Kidney glomerular epithelial cell (primary cell): ENCODE measurements around the gene SDC4.

Source experiments
- DNase-seq: peaks from one replicate; lab custom pipeline; 2025; lab: John Stamatoyannopoulos, UW

SDC4 gene

GRCh38 chr20:45347936-45348778, at the start of gene SDC4:
TSS of gene SDC4 (minus strand) at chr20:45348424. CDS start at chr20:45348384, 40 bp downstream.
- DNase-seq, result no peak

- no peak for DNase-seq
These were observed 46.8 kb upstream of the SDC4 start for GRCh38 chr20:45395114-45395415.

DNA sequence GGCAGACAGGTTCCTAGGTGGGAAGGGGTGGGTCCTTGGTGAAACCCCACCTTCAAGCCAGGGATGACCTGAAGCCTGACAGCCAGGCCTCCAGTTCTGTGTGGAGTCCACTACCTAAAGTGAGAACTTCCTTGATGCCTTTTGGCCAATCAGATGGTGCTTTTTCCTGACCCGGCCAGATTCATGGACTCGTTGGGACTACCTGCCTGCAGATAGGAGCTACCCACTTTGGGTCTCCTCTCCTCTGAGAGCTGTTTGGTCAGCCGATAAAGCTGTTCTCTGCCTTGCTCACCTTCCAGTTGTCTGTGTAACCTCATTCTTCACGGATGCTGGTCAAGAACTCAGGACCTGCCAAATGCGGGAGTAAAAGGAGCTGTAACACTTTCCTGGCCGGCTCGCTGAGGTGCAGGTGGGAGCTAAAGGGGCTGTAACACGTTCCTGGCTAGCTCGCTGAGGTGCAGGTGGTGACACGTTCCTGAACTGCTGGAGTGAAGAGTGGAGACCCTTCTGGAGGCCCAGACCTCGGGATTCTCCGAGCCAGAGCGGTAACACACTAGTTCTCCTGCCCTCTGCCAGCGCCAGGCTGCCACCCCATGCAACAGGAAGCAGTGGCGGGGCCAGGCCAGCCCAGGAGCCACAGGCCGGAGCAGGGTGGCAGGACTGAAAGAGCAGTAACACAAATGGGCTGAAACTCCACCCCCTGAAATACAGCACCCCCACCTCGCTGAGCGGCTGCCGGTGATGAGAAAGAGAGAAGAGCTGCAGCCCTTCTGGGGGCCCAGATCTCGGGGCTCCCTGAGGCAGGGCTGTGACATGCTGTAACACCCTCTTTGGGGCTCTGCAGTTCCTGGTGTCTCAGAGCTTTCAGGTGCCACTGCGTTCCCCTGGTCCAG, 46.2 kb upstream of the SDC4 start:
- DNase-seq, result no peak

- DNase-seq, result no peak
These were observed 44.5 kb upstream of the SDC4 start for GRCh38 chr20:45392733-45393132.

DNA sequence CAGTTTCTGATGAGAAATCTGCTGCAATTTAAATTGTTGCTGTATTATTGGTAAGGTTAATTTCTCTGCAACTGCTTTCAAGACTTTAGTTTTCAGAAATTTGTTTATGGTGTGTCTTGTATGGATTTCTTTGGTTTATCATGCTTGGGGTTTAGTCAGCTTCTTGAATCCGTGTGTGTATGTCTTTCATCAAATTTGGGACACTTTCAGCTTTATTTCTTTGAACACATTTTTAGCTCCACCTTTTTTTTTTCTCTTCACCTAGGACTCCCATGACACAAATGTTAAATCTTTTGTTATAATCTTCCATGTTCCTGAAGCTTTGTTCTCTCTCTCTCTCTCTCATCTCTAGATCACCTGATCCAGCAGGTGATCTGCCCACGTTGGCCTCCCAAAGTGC, 43.3 kb upstream of the SDC4 start:
- DNase-seq, result no peak

- no peak for DNase-seq
These were observed 42.7 kb upstream of the SDC4 start for GRCh38 chr20:45390931-45391330.

DNA sequence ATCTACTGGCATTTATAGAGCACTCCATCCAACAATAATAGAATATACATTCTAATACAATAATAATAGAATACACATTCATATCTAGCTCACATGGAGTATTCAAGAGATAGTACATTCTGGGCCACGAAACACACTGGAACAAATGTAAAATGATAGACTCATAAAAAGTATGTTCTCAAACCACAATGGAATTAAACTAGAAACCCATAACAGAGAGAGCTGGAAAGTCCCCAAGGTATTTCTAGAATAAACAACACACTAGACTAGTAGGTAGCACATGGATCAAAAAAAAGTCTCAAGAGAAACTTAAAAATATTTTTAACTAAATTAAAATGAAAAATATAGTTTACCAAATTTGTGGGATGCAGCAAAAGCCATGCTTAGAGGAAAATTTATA, 39.0 kb upstream of the SDC4 start:
- DNase-seq, result no peak

DNA sequence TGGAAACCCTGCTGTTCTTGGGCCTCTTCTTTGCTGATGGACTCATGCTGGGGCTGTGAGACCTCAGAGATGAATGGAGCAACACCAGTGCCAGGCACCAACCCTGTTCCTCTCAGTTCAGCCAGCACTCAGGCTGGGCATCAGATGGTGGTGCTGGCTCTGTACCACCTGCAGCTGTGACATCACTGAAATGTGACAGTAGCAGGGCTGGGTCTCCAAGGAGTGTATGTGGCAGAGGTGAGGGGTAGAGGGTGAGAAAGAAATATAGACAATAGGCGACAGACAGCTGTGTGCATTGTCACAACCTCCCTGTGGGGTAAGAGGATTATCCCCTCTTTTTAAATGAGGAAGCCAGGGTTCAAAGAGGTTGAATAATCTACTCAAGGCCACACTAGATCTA, 30.0 kb upstream of the SDC4 start, which contains the start of gene TP53TG5:
TP53TG5 (minus strand) TSS at position 135 of the 400 bp plus-strand sequence; CDS start at position 46, 89 bp downstream.
- no peak for DNase-seq

- DNase-seq, result no peak
These were observed 29.0 kb upstream of the SDC4 start for GRCh38 chr20:45377269-45377668.

DNA sequence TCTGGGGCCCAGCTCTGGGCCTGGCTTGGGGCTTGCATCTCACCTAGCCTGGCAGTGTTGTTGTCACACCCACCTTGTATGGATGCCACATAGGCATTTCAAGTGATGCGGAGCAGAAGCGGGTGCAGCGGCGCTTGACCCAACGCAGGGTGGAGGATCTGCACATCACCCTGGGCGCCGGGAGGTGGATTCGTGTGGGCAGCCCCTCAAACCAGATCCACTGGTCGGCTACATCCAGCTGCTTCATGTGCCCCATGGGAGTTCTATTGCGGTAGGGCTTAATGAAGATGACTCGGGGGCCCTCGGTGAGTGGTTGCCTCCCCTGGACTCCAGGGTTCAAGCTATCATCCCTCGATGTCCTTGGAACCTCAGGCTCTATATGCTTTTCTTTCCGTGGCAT, 26.7 kb upstream of the SDC4 start:
- DNase-seq, result no peak

- no peak for DNase-seq
These were observed 25.9 kb upstream of the SDC4 start for GRCh38 chr20:45374101-45374467.

DNA sequence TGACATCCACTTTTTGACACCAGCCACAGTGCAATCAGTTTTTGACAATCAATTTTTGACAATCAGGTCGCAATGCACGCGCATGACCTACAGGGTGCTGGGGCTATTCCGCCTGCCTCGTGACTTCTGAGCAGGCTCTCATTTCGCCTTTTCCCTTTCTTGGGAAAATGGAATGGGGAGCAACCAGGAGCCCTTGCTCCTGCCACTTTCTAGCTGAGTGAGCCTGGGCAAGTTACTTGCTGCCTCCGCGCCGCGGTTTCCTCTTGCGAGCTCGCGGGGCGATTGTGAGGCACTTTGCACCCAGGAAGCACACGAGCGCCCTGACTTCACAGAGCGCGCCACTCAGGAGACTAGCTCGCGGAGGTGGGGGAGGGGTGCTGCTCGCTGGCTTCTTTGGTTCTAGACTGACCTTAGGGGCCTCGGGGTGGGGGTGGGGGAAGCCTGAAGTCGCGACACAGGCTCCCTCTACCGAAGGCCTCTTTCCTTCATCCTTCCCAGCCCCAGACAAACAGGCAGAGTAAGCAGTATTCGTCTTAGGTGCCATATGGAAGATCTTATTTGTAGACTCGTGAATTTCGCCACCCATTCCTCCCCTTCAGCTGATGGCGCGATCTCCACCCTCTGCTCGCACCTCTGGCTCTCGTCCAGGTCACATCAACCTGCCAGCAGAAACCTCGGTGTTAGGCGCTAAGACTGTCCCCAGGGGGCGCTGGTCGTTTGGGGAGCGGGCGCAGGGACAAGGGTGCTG, 25.3 kb upstream of the SDC4 start:
- DNase-seq, result peak; percentile 65

DNA sequence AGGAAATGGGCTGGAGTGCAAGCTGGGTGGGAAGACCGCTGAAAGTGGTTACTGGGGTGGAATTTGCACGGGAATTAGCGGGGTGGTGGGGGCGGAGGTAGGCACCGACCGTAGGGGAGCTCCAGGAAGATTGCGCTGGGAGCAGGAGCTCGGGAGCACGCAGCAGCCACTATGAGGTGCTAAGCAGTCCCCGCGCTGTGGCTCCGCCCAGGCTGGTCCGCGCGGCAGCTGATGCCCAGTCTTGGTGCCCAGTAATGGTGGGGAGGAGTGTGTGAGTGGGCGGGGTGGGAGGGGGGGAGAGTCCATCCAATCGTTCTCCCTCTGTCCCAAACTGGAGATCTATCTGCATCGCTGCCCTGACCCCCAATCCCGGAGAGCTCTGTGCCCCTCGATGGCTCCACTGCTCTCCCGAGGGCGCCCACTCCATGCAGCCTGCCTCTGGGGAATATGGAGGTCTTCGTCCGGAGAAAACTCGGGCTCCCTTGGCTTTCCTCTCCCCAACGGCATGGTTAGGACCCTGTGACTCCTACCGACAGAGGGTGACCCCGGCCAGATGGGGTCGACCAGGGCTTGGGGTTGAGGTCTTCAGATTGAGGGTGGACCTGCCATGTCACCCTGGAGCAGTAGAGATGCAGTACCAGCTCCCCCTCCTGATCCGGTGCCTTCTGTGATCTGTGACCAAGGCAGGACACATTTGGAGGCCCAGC, 24.6 kb upstream of the SDC4 start:
- no peak for DNase-seq

- DNase-seq, result no peak
These were observed 24.0 kb upstream of the SDC4 start for GRCh38 chr20:45372241-45372640.

GRCh38 chr20:45370571-45371160, 22.4 kb upstream of the SDC4 start:
- no peak for DNase-seq

GRCh38 chr20:45368221-45368980, 20.2 kb upstream of the SDC4 start:
- DNase-seq, result no peak

GRCh38 chr20:45367126-45367525, 18.9 kb upstream of the SDC4 start:
- DNase-seq, result no peak

DNA sequence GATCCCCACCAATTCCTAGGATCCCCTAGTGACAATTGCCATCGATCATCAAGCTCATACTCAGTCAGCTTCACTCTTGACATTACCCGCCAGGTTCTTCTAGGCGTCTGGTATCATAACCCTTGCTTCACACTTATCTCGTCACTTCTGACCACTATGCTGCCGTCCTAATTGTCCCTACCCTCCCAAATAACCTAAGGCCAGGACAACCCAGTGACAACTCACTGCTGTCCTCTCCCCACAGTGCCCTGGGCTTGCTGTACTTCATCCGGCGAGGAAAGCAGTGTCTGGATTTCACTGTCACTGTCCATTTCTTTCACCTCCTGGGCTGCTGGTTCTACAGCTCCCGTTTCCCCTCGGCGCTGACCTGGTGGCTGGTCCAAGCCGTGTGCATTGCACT, 18.4 kb upstream of the SDC4 start:
- no peak for DNase-seq

GRCh38 chr20:45366192-45366591, 18.0 kb upstream of the SDC4 start:
- DNase-seq, result no peak

DNA sequence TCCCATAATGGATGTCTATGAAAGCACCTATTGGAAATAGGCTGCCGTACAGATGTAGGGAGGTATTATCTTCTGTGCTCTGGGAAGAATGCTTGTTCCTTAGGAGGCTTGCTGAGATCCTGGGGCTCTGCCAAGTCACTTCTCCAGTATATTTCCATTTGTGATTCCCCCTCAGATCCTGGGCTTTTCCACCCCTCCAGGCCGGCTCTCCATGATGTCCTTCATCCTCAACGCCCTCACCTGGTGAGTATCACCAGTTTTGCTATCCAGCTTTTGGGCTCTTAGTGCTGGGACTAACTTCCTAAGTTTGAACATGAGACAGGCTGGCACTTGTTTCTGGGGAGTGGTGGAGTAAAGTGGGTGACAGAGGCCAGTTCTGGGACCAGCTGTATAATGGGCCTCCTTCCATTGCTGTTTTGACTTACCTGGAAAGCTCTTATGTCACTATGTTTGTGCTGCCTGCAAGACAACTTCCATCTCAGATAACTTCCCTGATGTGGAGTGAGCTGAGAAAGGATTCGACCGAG, 17.3 kb upstream of the SDC4 start:
- no peak for DNase-seq
